Activated CD8-positive, alpha-beta memory T cell treated with anti-CD3 and anti-CD28 coated beads, Interleukin-2, amount 50 U/mL, for 48 hours (primary cell): ENCODE data around the gene MYMK.

Experiments
- DNase-seq: peaks from one replicate; pipeline ENCODE4 v3.0.0-alpha.2; 2020

The MYMK gene

GRCh38 chr9:133496861-133497842 lies 27.6 kb downstream of the MYMK start:
- no peak for DNase-seq

DNA sequence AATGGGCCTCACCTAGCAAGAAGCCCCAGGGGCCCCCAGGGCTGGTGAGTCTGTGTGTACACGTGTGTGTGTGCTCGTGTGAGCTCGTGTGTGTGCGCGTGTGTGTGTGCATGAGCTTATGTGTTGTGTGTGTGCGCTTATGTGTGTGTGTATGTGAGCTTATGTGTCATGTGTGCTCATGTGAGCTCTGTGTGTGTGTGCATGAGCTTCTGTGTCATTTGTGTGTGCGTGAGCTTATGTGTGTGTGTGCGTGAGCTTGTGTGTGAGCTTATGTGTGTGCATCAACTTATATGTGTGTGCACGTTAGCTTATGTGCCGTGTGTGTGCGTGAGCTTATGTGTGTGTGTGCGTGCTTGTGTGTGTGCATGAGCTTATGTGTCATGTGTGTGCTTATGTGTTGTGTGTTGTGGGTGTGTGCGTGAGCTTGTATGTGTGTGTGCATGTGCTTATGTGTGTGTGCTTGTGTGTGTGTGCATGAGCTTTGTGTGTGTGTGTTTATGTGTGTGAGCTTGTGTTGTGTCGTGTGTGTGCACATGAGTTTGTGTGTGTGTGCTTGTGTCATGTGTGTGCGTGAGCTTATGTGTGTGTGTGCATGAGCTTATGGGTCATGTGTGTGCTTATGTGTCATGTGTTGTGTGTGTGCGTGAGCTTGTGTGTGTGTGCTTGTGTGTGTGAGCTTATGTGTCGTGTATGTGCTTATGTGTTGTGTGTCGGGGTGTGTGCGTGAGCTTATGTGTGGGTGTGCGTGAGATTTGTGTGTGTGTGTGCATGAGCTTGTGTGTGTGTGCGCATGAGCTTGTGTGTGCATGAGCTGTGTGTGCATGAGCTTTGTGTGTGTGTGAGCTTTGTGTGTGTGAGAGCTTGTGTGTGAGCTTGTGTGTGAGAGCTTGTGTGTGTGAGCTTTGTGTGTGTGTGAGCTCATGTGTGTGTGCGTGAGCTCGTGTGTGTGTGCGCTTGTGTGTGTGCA lies 29.1 kb downstream of the MYMK start:
- no peak for DNase-seq

GRCh38 chr9:133494636-133495326 lies 30.0 kb downstream of the MYMK start:
- no peak for DNase-seq

- DNase-seq, result no peak
These were observed 30.8 kb downstream of the MYMK start for GRCh38 chr9:133493845-133494540.

DNA sequence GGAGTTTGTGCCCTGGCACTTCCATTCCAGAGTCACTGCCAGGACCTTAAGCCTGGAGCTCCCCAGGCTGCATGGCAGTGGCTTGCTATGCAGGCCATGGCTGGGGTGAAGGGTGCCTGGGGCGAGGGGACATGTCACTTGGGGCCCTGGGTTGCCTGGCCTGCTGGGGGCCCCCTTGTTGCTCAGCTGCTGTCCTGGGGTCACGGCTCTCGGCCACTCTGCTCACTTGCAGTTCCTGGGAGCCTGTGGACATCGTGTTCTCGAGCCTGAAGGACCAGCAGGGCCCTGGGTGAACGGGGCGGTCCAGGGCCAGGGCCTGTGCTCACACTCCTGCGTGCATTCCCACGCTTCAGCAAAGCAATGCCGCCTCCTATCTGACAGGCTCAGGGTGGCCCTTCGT lies 31.3 kb downstream of the MYMK start:
- no peak for DNase-seq

- no peak for DNase-seq
These were observed 32.4 kb downstream of the MYMK start for GRCh38 chr9:133492061-133493021.

- no peak for DNase-seq
These were observed 33.2 kb downstream of the MYMK start for GRCh38 chr9:133491656-133491925.

DNA sequence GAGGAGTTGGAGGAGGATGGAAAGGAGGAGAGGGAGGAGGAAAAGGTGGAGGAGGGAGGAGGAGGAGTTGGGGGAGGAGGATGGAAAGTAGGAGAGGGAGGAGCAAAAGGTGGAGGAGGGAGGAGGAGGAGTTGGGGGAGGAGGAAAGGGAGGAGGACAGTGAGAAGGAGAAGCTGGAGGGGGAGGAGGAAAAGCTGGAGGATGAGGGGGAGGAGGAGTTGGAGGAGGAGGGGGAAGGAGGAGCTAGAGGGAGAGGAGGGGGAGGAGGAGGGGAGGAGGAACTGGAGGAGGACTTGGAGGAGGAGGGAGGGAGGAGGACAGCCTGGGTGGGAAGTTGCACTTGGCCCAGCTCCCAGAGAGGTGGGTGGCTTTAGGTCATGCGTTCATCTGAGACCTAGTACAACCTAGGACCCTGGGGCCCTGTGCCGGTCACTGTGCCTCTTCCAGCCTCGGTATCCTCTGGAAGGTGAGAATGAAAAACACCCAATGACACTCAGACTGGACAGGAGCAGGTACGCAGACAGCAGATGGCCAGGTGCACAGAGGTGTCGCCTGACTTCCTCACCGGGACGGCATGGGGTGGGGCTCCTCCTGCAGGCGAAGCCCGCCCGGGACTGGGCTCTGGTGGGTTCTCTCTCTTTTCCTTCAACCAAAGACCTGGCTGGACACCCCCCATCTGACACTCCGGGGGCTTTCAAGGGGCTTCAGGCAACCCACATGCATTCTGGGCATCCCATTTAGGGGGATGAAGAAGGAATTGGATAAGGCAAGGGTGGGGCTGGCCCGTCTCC lies 33.7 kb downstream of the MYMK start:
- DNase-seq, result no peak

DNA sequence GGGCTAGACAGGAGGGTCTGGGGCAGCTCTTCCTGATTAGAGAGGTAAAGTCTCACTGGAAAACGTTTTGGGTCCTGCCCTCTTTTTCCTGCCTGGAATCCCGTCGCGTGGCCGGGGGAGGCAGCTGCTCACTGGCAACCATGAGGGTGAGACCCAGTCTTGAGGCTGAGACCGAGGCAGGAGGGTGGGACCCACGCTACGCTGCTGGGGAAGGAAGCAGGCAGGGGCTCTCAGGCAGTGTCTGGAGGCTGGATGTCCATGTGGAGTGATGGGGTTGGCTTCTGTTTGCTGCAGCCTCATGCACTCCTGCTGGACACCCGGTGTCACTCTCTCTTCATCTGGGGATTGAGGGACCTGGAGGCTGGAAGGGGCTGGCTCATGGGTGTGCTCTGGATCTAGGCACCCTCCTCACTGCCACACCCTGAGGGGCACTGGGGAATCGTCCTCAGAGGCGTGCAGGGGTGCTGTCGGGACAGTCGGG lies 34.5 kb downstream of the MYMK start:
- no peak for DNase-seq

GRCh38 chr9:133489253-133490190 lies 35.2 kb downstream of the MYMK start:
- DNase-seq, result no peak

- DNase-seq, result no peak
These were observed 36.0 kb downstream of the MYMK start for GRCh38 chr9:133488686-133489252.

DNA sequence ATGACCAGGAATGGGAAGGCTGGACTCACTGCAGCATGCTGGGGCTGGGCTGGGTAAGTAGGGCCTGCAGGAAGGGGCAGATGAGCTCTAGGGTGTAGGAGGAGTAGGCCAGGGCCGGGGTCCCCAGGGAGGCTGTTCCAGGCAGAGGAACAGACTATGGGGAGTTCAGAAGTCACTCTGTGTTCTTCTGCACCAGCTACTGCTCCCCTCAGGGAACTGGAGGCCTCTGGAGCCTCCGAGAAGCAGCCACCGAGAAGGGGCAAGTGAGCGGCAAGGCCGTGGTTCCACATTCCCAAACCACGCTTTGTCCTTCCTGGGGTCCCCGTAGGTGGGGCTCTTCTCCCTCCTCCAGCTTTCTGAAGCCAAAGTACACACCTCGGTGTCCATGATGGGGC lies 37.4 kb downstream of the MYMK start:
- DNase-seq, result no peak

- DNase-seq, result peak; percentile 69
These were observed 39.1 kb downstream of the MYMK start for GRCh38 chr9:133485531-133486260.

DNA sequence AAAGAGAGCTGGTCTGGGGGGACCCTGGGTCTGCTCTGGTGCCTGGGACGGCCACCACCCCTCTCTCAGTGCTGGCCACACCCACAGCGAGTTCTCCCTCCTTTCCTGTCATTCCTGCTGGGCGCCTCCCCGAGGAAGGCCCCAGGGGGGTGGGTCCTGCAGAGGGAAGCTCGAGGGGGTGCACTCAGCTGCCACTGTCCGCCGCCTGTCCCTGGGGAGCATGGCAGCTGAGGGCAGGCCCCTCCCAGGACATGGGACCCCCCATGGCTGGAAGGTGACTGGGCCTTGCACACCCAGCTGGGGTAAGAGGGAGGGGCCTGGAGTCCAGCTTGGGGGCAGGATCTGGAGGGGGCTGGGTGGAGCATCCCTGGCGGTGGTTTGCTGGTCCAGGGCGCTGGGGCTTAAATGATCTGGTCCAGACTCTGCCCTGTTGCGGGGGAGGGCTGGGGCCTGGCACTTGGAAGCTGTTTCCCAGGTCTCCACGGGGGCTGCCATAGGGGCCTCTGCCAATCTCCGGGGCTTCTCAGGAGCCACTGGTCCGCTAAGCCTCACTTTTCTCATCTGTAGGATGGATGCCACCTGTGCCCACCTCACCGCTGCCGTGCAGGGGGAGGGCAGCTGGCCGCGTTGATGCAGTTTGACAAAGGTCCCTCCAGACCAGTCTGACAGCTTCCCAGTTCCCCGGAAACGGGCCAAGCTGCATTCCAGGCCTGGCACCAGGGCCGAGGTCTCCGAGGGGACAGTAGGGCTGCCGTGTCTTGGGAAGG lies 39.9 kb downstream of the MYMK start:
- no peak for DNase-seq

DNA sequence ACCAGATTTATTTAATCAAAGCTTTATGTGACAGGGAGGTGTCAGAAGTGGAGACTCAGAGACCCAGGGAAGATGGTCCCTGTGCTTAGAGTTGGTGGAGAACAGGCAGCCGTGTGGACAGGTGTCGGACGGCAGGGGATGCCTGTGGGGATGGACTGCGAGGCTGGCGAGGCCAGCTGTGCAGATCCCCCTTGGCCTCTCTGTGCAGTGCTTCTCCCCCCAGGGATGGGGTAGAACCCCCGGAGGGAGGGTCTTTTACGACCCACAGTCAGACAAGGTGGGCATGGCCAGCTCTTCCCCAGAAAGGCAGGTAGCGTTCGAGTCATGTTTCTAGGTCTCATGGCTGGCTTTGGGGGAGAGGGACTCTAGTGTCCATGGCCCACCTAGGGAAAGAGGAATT lies 41.1 kb downstream of the MYMK start:
- no peak for DNase-seq

- DNase-seq, result peak; percentile 89
These were observed 45.7 kb downstream of the MYMK start, which contains the start of gene SLC2A6 for GRCh38 chr9:133478851-133479711. Gene SLC2A6 (minus strand): TSS chr9:133479099. CDS start chr9:133479059, 40 bp downstream.
